GM21360 (cell line): ENCODE data around the gene MMP17.

ENCODE experiments used
- ATAC-seq: cut with Tn5 transposase; IDR thresholded peaks from one replicate; pipeline ENCODE4 v1.9.1; 2021; ENCODE audit warnings: mild to moderate bottlenecking, moderate library complexity; ENCODE audit not compliant: unreplicated experiment

The MMP17 gene

GRCh38 chr12:131829791-131830334, 1.7 kb downstream of the MMP17 start:
- no peak for ATAC-seq

DNA sequence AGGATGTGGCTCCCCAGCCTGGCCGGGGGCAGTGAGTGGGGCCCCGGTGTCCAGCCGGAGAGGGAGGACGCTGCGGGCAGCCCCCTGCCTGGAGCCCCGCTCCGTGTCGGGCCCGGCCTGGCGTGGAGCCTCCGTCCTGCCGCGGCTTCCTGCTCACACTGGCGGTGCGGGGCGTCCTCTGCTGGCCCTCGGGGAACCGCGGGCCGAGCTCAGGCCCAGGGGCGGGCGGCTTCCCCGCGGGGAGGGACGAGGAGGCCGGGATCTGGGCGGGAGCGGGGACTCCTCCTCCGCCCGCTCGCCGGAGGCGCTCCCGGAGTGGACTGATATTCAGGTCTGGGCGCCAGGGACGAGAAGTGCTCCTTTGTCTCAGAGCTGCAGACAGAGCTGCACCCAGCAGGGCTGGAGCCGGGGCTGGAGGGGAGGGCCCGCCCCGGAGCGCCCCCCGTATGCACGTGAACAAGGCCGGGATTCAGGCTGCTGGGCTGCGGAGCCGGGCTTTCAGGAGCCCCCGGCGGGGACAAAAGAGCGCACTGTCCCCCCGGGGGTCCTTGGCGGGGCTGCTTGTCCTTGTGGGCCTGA, 2.2 kb downstream of the MMP17 start:
- ATAC-seq: no peak

DNA sequence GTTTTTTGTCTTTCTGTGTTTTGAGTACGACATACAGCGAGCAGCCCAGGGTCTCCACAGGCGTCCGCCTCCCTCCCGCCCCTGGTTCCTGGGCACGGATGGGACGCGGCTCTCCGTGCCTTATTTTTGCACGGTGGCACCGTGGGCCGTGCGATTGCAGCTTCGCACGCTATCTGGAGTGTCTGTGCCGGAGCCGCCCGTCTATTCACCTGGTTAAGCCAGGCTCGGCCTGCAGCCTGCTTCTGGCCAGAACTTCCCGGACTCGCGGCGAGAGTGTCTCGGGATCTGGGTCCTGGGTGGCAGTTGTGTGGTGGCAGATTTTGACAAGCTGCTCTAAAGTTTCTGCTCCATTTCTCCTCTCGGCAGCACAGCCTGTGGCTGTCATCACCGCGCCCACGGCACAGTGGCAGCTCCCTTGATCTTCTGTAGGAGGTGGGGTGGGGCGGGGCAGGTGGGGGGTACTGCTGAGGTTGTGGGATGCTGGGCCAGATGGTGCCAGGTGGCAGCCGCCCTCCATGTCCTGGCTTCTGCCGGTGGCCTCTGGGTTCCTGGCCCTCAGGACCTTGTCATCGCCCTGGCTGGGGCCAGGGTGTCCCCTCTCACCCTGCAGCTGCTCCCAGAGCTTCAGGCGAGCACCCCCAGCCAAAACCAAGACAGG, 2.9 kb downstream of the MMP17 start:
- ATAC-seq: no peak

GRCh38 chr12:131831635-131832041, 3.4 kb downstream of the MMP17 start:
- ATAC-seq: no peak

GRCh38 chr12:131832321-131833231, 4.4 kb downstream of the MMP17 start:
- no peak for ATAC-seq

- no peak for ATAC-seq
Measured at GRCh38 chr12:131833288-131833895, 5.2 kb downstream of the MMP17 start.

DNA sequence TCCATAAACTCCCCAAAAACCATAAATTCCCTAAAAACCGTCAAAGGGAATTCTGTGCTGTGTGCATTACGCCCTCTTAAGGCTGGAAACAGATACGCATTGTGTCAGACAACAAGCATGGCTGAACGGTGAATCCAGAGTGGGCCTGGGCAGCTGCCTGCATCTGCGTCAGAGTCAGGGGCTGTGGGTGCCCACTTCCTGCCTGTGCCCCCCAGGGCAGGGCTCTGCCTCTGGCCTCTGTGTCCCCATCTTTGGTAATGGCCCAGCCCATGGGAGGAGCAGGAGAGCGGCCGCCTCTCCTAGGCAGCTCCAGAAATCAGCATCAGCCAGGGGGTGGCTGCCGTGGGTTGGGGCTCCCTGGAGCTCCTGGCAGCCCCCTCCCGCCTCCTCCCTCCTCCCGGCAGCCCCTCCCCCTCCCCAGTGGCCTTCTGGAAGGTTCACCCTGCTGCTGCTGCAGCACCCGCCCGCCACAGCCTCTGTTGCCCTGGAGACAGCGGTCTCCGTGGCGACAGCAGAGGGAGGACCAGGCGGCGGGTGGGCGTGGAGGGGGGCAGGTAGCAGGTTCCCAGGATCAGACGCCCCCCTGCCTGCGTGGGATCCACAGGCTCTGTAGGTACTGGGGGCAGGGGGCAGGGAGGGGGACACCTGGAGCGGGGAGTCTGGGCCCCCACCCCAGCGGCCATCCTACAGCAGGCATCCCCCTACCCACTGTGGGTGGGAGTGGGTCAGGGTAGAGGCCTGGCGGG, 5.9 kb downstream of the MMP17 start:
- no peak for ATAC-seq

DNA sequence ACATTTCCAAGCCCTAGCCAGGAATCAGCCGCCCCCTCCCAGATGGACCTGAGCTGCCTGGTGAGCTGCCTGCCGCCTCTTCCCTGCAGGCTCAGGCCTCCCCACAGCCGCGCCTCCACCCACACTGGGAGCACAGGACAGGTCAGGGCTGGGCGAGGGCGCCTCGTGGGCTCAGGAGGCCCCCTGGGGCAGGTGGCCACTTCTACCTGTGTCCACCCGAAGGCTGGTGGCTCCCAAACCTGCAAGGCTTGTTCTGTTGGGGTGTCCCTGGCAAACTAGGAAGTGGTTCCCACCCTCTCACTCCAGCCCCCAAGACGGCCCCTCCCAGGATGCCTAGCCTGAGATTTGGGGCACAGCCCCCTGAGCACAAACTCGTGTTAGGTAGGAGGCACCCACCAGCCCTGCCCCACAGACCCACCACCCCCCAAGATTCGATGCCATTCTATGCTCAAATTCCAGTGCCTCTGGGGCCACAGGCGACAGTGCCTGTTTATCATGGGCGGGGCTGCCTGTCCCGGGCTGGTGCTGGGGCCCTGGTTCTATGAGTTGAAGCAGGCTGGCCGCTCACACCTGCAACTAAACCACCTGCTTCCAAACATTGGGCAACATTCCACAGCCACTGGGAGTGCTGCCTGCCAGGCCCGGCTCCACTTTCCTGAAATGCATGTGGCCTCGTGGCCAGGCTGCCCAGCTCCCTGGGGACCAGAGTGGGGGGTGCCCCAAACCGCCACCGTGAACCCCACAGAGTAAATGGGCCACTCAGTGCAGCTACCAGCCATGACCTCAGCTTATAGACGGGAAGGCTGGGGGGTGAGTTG, 6.8 kb downstream of the MMP17 start:
- ATAC-seq: no peak

DNA sequence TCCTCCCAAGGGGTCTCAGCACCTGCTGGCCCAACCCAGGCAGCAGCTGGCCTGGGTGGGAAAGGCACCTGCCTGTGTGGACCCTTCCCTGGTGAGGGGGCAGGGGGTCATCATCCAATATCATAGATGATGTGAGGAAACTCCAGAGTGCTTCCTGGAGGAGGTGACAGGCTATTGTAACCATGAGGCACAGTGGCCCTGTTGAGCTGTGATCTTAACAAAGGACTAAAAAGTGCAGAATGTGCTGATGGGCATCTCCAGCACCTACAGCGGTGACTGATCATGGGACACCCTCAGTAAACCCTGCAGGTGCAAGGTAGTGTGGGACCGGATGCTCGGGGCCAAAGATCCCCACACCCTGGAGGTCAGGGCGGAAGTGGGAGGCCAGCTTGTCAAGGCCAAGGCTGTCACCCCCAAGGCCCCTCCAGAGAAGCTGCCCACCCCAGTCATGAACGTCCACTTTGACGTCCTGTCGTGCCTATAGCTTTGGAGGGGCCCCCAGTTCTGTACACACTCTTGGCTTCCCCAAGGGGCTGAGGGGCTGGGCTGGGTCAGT, 7.5 kb downstream of the MMP17 start:
- no peak for ATAC-seq

DNA sequence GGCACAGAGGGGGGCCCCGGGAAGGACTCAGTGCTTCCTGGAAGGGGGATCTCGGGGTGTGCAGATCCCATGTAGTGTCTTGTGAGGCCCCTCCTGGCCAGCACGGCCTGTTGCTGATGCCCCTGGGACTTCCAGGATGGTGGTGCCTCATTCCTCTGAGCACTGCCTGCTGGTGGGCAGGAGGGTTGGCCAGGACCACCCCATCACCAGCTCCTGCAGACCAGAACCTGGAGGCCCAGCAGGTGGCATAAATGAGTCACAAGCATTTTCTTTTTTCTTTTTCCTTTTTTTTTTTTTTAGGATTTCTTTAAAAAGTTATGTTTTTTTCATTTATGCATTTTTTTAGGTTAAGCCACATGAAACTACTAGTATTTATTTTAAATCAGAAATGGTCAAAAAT, 8.0 kb downstream of the MMP17 start:
- ATAC-seq: no peak

- no peak for ATAC-seq
Measured at GRCh38 chr12:131836714-131837397, 8.7 kb downstream of the MMP17 start.

DNA sequence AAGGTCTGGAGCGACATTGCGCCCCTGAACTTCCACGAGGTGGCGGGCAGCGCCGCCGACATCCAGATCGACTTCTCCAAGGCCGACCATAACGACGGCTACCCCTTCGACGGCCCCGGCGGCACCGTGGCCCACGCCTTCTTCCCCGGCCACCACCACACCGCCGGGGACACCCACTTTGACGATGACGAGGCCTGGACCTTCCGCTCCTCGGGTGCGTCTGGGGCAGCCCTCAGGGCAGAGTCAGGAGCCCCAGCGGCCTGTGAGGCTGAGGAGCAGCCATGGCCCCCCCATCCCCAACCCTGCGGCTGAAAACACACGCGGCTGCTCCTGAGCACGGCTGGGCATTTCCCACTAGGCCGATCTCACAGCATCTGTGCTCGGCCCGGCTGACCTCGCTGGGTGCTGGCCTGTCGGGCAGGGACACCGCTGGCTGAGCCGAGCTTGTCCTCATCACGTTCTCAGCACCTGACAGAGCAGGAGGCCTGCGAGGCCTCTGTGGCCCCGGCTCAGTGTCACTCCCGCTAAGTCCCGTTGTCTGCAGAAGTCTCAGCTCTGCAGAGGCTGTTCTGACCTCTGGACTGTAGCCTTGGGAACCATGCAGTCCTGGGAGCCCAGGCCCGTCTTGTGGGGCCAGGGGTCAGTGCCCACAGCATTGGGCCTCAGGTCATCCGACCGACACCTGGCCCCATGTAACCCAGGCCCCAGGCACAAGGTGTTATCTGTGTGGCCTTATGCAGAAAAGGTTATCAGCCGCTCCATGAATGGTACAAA, 12.6 kb downstream of the MMP17 start:
- ATAC-seq: no peak

- no peak for ATAC-seq
Measured at GRCh38 chr12:131841547-131841946, 13.4 kb downstream of the MMP17 start.

- no peak for ATAC-seq
Measured at GRCh38 chr12:131842169-131842568, 14.0 kb downstream of the MMP17 start.

DNA sequence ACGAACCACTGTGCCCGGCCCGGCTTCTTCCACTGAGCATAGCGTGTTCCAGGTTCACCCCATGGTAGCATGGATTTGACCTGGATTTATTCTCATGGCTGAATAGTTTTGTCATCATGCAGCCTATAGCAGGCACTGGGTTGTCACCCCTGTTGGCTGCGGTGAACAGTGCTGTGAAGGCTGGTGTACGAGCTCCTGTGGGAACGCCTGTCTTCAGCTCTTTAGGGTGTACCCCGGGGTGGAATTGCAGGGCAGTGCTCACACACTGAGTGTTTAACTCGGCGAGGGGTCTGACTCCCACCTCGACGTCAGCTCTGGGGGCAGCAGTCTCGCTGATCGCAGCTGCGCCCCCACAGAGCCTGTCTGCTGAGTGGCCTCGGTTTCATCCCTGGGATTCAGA, 15.3 kb downstream of the MMP17 start:
- no peak for ATAC-seq

DNA sequence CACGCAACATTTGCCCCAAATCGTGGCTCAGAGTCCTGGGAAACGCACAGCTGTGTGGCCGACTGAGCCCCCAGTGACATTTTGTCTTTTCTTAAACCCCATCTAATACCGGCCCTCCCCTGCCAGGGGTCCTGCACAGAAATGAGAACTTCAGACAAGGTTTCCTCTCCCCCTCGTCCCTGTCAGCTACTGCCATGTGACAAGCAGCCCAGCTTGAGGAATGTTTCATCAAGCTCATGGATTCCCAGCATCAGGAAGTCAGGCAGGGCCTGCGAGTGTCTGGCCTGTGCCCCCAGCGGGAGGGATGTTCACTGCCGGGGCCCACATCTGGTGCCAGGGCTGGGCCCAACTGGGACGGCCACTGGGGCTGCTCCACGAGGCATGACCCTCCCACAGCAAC, 15.9 kb downstream of the MMP17 start:
- ATAC-seq: no peak

DNA sequence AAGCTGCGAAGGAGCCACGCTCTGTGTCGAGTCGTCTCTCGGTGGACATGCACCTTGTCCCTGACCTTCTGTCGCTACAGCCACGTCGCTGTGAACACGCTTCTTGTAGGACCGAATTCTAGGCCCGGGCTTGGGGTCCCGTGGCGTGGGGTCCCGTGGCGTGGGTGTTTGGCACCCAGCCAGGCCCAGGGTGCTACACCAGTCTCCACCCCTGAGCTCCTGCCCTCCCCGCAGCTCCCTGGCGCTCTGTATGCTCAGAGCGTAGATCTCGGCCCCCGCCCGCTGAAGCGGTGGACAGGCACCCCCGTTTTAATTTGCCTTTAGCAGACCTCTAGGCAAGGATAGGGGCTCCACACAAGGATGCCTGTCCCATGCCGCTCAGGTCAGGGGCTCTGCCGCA, 16.5 kb downstream of the MMP17 start:
- ATAC-seq: no peak

GRCh38 chr12:131845121-131845520, 16.9 kb downstream of the MMP17 start:
- no peak for ATAC-seq
